HepG2 (cell line): ENCODE data around the gene NINJ2. TPM values are rescaled to one million over a fixed set of nuclear protein-coding genes. Genes with fewer than 3 reads are reported as not detected.

Experiments used
- AHR ChIP-seq: IDR thresholded peaks from 2 replicates; pipeline ENCODE4 v1.6.1; 2018; ENCODE audit warnings: missing genetic modification reagents, missing compliant biosample characterization
- AKAP8 ChIP-seq: sonication (generic); formaldehyde crosslinking; IDR thresholded peaks from 2 replicates; pipeline ENCODE4 v1.5.1; 2020; ENCODE audit warnings: mild to moderate bottlenecking, missing genetic modification reagents
- ARNT ChIP-seq: fragments of 450-650 bp; IDR thresholded peaks from 2 replicates; pipeline ENCODE4 v1.6.1; 2017
- CREB3 ChIP-seq: sonication (generic); formaldehyde crosslinking; IDR thresholded peaks from 2 replicates; pipeline ENCODE4 v1.5.0; 2020; ENCODE audit warnings: missing genetic modification reagents
- DBP ChIP-seq: sonication (generic); formaldehyde crosslinking; IDR thresholded peaks from 2 replicates; pipeline ENCODE4 v1.4.0; 2020; ENCODE audit warnings: missing genetic modification reagents; ENCODE audit errors: not compliant biosample characterization
- GTF3A ChIP-seq: sonication (generic); formaldehyde crosslinking; conservative IDR thresholded peaks from 2 replicates; pipeline ENCODE4 v1.4.0; 2020; ENCODE audit warnings: mild to moderate bottlenecking, missing genetic modification reagents
- HCFC1 ChIP-seq: fragments of 150-350 bp; IDR thresholded peaks from 2 replicates; pipeline ENCODE4 v1.6.1; 2014; ENCODE audit warnings: low read depth, low read length
- HMG20B ChIP-seq: conservative IDR thresholded peaks from 2 replicates; pipeline ENCODE4 v1.6.1; 2016; ENCODE audit warnings: missing genetic modification reagents, missing compliant biosample characterization
- KLF12 ChIP-seq: sonication (generic); formaldehyde crosslinking; IDR thresholded peaks from 2 replicates; pipeline ENCODE4 v1.4.0; 2020; ENCODE audit warnings: missing genetic modification reagents, borderline replicate concordance
- LCORL ChIP-seq, 2 experiments: fragments of 450-650 bp in 1 of 2; sonication (generic) in 1 of 2; formaldehyde crosslinking in 1 of 2; IDR thresholded peaks; 2 replicates each; pipeline versions ENCODE4 v1.5.0 to v1.6.1; 2017 to 2020; ENCODE audit warnings: antibody characterized with exemption in 1 of 2, missing genetic modification reagents in 1 of 2
- MIXL1 ChIP-seq: IDR thresholded peaks from 2 replicates; pipeline ENCODE4 v1.6.1; 2016
- NCOR1 ChIP-seq: fragments of 200-600 bp; sonication (generic); IDR thresholded peaks from 2 replicates; pipeline ENCODE4 v1.7.0; 2017; ENCODE audit warnings: antibody characterized with exemption, low read length, borderline replicate concordance
- POLR2A ChIP-seq, 2 experiments: IDR thresholded peaks; 2 replicates each; pipeline ENCODE4 v1.6.1; 2011; ENCODE audit warnings: low read depth in 2 of 2, low read length in 2 of 2, mild to moderate bottlenecking in 1 of 2, moderate library complexity in 1 of 2; ENCODE audit not compliant: insufficient read depth in 1 of 2
- RCOR2 ChIP-seq: IDR thresholded peaks from 2 replicates; pipeline ENCODE4 v1.6.1; 2016; ENCODE audit warnings: missing biosample characterization, missing genetic modification reagents
- TBP ChIP-seq: sonication (generic); formaldehyde crosslinking; IDR thresholded peaks from 2 replicates; pipeline ENCODE4 v1.5.0; 2020; ENCODE audit warnings: missing genetic modification reagents
- ZBTB20 ChIP-seq: sonication (generic); formaldehyde crosslinking; IDR thresholded peaks from 2 replicates; pipeline ENCODE4 v1.8.1; 2023; ENCODE audit warnings: missing genetic modification reagents, low read depth, mild to moderate bottlenecking, borderline replicate concordance
- ZFX ChIP-seq: sonication (generic); formaldehyde crosslinking; IDR thresholded peaks from 2 replicates; pipeline ENCODE4 v1.4.0; 2020; ENCODE audit warnings: mild to moderate bottlenecking, low read depth, missing genetic modification reagents, moderate library complexity
- ZNF335 ChIP-seq: sonication (generic); formaldehyde crosslinking; IDR thresholded peaks from 2 replicates; pipeline ENCODE4 v1.4.0; 2020; ENCODE audit warnings: missing genetic modification reagents
- ZSCAN12 ChIP-seq: sonication (generic); formaldehyde crosslinking; IDR thresholded peaks from 2 replicates; pipeline ENCODE4 v1.9.0; 2021; ENCODE audit warnings: mild to moderate bottlenecking, missing genetic modification reagents
- polyA plus RNA-seq, 8 experiments: library from polyadenylated mRNA; depleted of rRNA in 3 of 8; stranded (reverse) in 7 of 8; unstranded in 1 of 8; fragments of >200 nt; fragmentation: Illumina TruSeq in 4 of 8; extraction: Trizol in 4 of 8; gene quantifications; 2 replicates each; pipeline versions ENCODE4 v1.2.1 to v1.2.3, GENCODE V29; 2011 to 2016; ENCODE audit warnings: low read depth in 4 of 8, missing spikeins in 1 of 8, mixed read lengths in 1 of 8; ENCODE audit not compliant: insufficient read depth in 1 of 8
- total RNA-seq, 5 experiments: library from RNA; depleted of rRNA; stranded (reverse); fragments of >200 nt; fragmentation: Illumina TruSeq; extraction: Trizol; gene quantifications; 2 replicates each; pipeline ENCODE4 v1.2.3, GENCODE V29; 2016; ENCODE audit warnings: low read depth in 1 of 5
- TF ChIP-seq, protein P1 (sequence below): sonication (generic); formaldehyde crosslinking; IDR thresholded peaks from 2 replicates; pipeline ENCODE4 v1.4.0; 2020; ENCODE audit warnings: missing genetic modification reagents
- TF ChIP-seq, protein P2 (sequence below): sonication (generic); formaldehyde crosslinking; IDR thresholded peaks from 2 replicates; pipeline ENCODE4 v1.4.0; 2020; ENCODE audit warnings: missing genetic modification reagents

NINJ2 gene
- total and polyA plus RNA-seq, 2 of the 13 experiments (the other 11 are each of a cell fraction or from before 2014, with no cell fraction given) = 0.62 to 3.8 TPM

GRCh38 chr12:569803-570434, 93.3 kb downstream of the NINJ2 start (continued):
- TF ChIP-seq DBP (CRISPR knock-in tag) (no peak), GTF3A (CRISPR knock-in tag) (no peak), HCFC1 (no peak), CREB3 (CRISPR knock-in tag) (no peak), ZSCAN12 (0 out of 2 replicates have a peak, but pooled peaks have one; percentile 51), KLF12 (CRISPR knock-in tag) (peak; percentile 62; the same call in 1 of the 2 replicates), ZNF335 (CRISPR knock-in tag) (no peak), ZBTB20 (no peak; the same call in 1 of the 2 replicates), AKAP8 (CRISPR knock-in tag) (no peak), ZFX (peak; percentile 43; the same call in 1 of the 2 replicates), LCORL (IDR thresholded peaks at IDR 0.05) (no peak), LCORL (CRISPR knock-in tag; IDR thresholded peaks at IDR 0.05) (peak; percentile 51; the same call in 1 of the 2 replicates), TBP (CRISPR knock-in tag) (no peak), RCOR2 (CRISPR knock-in tag) (0 out of 2 replicates have a peak, but pooled peaks have one; percentile 30), MIXL1 (CRISPR knock-in tag) (no peak), AHR (0 out of 2 replicates have a peak, but pooled peaks have one; percentile 58), POLR2A (IDR thresholded peaks at IDR 0.05; ENCODE audit: insufficient read depth in 1 of 2, low read depth in 2 of 2, low read length in 2 of 2) (no peak), NCOR1 (peak; percentile 21; the same call in 1 of the 2 replicates), ARNT (no peak), HMG20B (CRISPR knock-in tag) (0 out of 2 replicates have a peak, but pooled peaks have one; percentile 29)
- TF ChIP-seq, protein P1, sequence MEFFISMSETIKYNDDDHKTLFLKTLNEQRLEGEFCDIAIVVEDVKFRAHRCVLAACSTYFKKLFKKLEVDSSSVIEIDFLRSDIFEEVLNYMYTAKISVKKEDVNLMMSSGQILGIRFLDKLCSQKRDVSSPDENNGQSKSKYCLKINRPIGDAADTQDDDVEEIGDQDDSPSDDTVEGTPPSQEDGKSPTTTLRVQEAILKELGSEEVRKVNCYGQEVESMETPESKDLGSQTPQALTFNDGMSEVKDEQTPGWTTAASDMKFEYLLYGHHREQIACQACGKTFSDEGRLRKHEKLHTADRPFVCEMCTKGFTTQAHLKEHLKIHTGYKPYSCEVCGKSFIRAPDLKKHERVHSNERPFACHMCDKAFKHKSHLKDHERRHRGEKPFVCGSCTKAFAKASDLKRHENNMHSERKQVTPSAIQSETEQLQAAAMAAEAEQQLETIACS (CRISPR knock-in tag) = no peak
- TF ChIP-seq, protein P2, sequence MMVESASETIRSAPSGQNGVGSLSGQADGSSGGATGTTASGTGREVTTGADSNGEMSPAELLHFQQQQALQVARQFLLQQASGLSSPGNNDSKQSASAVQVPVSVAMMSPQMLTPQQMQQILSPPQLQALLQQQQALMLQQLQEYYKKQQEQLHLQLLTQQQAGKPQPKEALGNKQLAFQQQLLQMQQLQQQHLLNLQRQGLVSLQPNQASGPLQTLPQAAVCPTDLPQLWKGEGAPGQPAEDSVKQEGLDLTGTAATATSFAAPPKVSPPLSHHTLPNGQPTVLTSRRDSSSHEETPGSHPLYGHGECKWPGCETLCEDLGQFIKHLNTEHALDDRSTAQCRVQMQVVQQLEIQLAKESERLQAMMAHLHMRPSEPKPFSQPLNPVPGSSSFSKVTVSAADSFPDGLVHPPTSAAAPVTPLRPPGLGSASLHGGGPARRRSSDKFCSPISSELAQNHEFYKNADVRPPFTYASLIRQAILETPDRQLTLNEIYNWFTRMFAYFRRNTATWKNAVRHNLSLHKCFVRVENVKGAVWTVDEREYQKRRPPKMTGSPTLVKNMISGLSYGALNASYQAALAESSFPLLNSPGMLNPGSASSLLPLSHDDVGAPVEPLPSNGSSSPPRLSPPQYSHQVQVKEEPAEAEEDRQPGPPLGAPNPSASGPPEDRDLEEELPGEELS (CRISPR knock-in tag) = peak; percentile 24; the same call in 1 of the 2 replicates
